NCI-H226 (cell line): ENCODE measurements around the gene PIGN.
"Not testable (repeated sequence)": the region's sequence is repeated elsewhere in the genome, so short reads cannot be mapped to it uniquely, and the experiment has no call there.

ENCODE experiments used
- DNase-seq: peaks from one replicate; pipeline ENCODE4 v3.0.0-alpha.2; 2015

The PIGN gene

GRCh38 chr18:62048279-62048678 is 138.6 kb downstream of the PIGN start:
- no peak for DNase-seq

GRCh38 chr18:62045316-62045715 is 141.5 kb downstream of the PIGN start:
- no peak for DNase-seq

GRCh38 chr18:62044490-62045000 is 142.3 kb downstream of the PIGN start:
- no peak for DNase-seq

- peak; percentile 1 for DNase-seq
Measured at GRCh38 chr18:62037989-62038778, 148.7 kb downstream of the PIGN start.

- no peak for DNase-seq
Measured at GRCh38 chr18:62037012-62037742, 149.7 kb downstream of the PIGN start.

- DNase-seq: not testable (repeated sequence)
Measured at GRCh38 chr18:62034286-62034685, 152.6 kb downstream of the PIGN start.

GRCh38 chr18:62033756-62034155 is 153.1 kb downstream of the PIGN start:
- DNase-seq: no peak

GRCh38 chr18:62033207-62033606 is 153.6 kb downstream of the PIGN start:
- no peak for DNase-seq

- DNase-seq: peak; percentile 1
Measured at GRCh38 chr18:62030091-62030985, 156.5 kb downstream of the PIGN start.

GRCh38 chr18:62028715-62029114 is 158.1 kb downstream of the PIGN start:
- DNase-seq: no peak

GRCh38 chr18:62027914-62028520 is 158.8 kb downstream of the PIGN start:
- DNase-seq: no peak

GRCh38 chr18:62026586-62026985 is 160.3 kb downstream of the PIGN start:
- DNase-seq: peak; percentile 69

- no peak for DNase-seq
Measured at GRCh38 chr18:62024983-62025382, 161.9 kb downstream of the PIGN start.

- no peak for DNase-seq
Measured at GRCh38 chr18:62023536-62023935, 163.3 kb downstream of the PIGN start.

- DNase-seq: no peak
Measured at GRCh38 chr18:62018759-62019041, 168.2 kb downstream of the PIGN start.

GRCh38 chr18:62018034-62018758 is 168.7 kb downstream of the PIGN start:
- no peak for DNase-seq

GRCh38 chr18:62017618-62018017 is 169.2 kb downstream of the PIGN start:
- DNase-seq: no peak

- no peak for DNase-seq
Measured at GRCh38 chr18:62011416-62011815, 175.4 kb downstream of the PIGN start.

- no peak for DNase-seq
Measured at GRCh38 chr18:62009521-62009920, 177.3 kb downstream of the PIGN start.

GRCh38 chr18:62001396-62001795 is 185.5 kb downstream of the PIGN start:
- DNase-seq: no peak

GRCh38 chr18:61998957-61999356 is 187.9 kb downstream of the PIGN start:
- DNase-seq: peak; percentile 4

GRCh38 chr18:61998335-61998734 is 188.5 kb downstream of the PIGN start:
- DNase-seq: no peak
